OCI-M1 (cell line): ENCODE data around the gene CPS1.

ENCODE experiments used
- DNase-seq: peaks from one replicate; lab custom pipeline; 2025; lab: John Stamatoyannopoulos, UW

The CPS1 gene

GRCh38 chr2:210686401-210686800, 130.0 kb downstream of the CPS1 start:
- DNase-seq = no peak

- no peak for DNase-seq
Measured at GRCh38 chr2:210687786-210688470, 131.5 kb downstream of the CPS1 start.

GRCh38 chr2:210707900-210708299, 151.5 kb downstream of the CPS1 start:
- no peak for DNase-seq

GRCh38 chr2:210713122-210713521, 156.7 kb downstream of the CPS1 start:
- DNase-seq = no peak

GRCh38 chr2:210715560-210716082, 159.2 kb downstream of the CPS1 start:
- DNase-seq = no peak

GRCh38 chr2:210718503-210718902, 162.1 kb downstream of the CPS1 start:
- no peak for DNase-seq

- no peak for DNase-seq
Measured at GRCh38 chr2:210722092-210722491, 165.7 kb downstream of the CPS1 start.

- no peak for DNase-seq
Measured at GRCh38 chr2:210727549-210727948, 171.2 kb downstream of the CPS1 start.
